ENCODE measurements around the gene SART1.
"Not testable (repeated sequence)": the region's sequence is repeated elsewhere in the genome, so short reads cannot be mapped to it uniquely, and the experiment has no call there.

The SART1 gene

GRCh38 chr11:66002648-66003225, 41.2 kb downstream of the SART1 start:
- no peak for DNase-seq

GRCh38 chr11:66003291-66003690, 41.8 kb downstream of the SART1 start:
- DNase-seq = no peak

- no peak for DNase-seq
Observed at GRCh38 chr11:66004186-66004585, 42.7 kb downstream of the SART1 start.

- no peak for DNase-seq
Observed at GRCh38 chr11:66006134-66006890, 44.8 kb downstream of the SART1 start.

- no peak for DNase-seq
Observed at GRCh38 chr11:66006891-66007176, 45.3 kb downstream of the SART1 start.

GRCh38 chr11:66007201-66007634, 45.7 kb downstream of the SART1 start:
- DNase-seq = no peak

- no peak for DNase-seq
Observed at GRCh38 chr11:66008095-66008467, 46.5 kb downstream of the SART1 start.

GRCh38 chr11:66008468-66009101, 47.1 kb downstream of the SART1 start:
- DNase-seq = no peak

GRCh38 chr11:66010036-66010435, 48.5 kb downstream of the SART1 start:
- not testable (repeated sequence) for DNase-seq

- no peak for DNase-seq
Observed at GRCh38 chr11:66011239-66011784, 49.8 kb downstream of the SART1 start.

- DNase-seq = no peak
Observed at GRCh38 chr11:66011785-66012303, 50.3 kb downstream of the SART1 start, which contains the start of gene CST6. TSS of gene CST6 (plus strand) at chr11:66012008. CDS start at chr11:66012045, 37 bp downstream.

GRCh38 chr11:66012371-66012945, 50.9 kb downstream of the SART1 start:
- no peak for DNase-seq

- DNase-seq = no peak
Observed at GRCh38 chr11:66012946-66013761, 51.6 kb downstream of the SART1 start.

GRCh38 chr11:66013762-66014100, 52.2 kb downstream of the SART1 start:
- DNase-seq = no peak

GRCh38 chr11:66014804-66015453, 53.4 kb downstream of the SART1 start:
- no peak for DNase-seq

GRCh38 chr11:66015454-66015881, 53.9 kb downstream of the SART1 start:
- DNase-seq = no peak

- DNase-seq = no peak
Observed at GRCh38 chr11:66015936-66016792, 54.6 kb downstream of the SART1 start.

- no peak for DNase-seq
Observed at GRCh38 chr11:66016793-66017177, 55.3 kb downstream of the SART1 start.

- no peak for DNase-seq
Observed at GRCh38 chr11:66017321-66017720, 55.8 kb downstream of the SART1 start.

GRCh38 chr11:66020212-66020611, 58.7 kb downstream of the SART1 start:
- no peak for DNase-seq
